Ovary (tissue), 1 donor: ENCODE data around the gene MBP.

ENCODE experiments used
- EP300 ChIP-seq: sonication (generic); formaldehyde crosslinking; IDR thresholded peaks from one replicate; pipeline ENCODE4 v1.6.1; 2017; ENCODE audit warnings: antibody characterized with exemption
- POLR2A ChIP-seq: fragments of 450-650 bp; IDR thresholded peaks from one replicate; pipeline ENCODE4 v1.6.1; 2017; ENCODE audit warnings: antibody characterized with exemption, mild to moderate bottlenecking, moderate library complexity

DNA sequence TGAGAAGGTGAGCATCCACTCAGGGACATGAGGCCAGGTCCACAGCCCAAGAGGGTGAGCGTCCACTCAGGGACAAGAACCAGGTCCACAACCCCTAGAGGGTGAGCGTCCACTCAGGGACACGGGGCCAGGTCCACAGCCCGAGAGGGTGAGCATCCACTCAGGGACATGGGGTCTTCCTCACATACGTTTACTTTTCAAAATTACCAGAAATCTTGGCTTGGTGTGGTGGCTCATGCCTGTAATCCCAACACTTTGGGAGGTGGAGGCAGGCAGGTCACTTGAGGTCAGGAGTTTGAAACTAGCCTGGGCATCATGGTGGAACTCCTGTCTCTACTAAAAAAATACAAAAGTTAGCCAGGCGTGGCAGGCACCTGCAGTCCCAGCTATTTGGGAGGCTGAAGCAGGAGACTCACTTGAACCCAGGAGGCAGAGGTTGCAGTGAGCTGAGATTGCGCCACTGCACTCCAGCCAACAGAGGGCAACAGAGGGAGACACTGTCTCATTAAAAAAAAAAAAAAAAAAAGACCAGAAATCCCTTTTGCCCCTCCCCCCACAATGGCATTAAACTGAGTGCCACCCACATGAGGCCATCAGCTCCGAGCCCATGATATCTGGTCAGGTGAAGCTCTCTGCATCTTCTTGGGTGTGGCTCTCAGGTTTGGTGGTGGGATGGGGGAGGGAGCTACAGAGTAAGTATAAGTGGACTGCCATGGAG, 9.0 kb upstream of the MBP start:
- no peak for TF ChIP-seq EP300
- TF ChIP-seq POLR2A: no peak
